Right cardiac atrium (tissue), 5 donors: Measurements from ENCODE around the gene SLC2A14. TPM values are rescaled to one million over a fixed set of nuclear protein-coding genes. Genes with fewer than 3 reads are reported as not detected.
"Not testable (repeated sequence)": the region's sequence is repeated elsewhere in the genome, so short reads cannot be mapped to it uniquely, and the experiment has no call there.

Experiments used
- ATAC-seq, 2 donors: fragments of 200-7000 bp; cut with Tn5 transposase; one replicate each; pipeline versions ENCODE4 v1.8.0 to v1.9.1; 2020; ENCODE audit warnings: moderate library complexity in 2 of 2, mild to moderate bottlenecking in 1 of 2
- DNase-seq, 3 donors: peaks; one replicate each; pipeline ENCODE4 v3.0.0-alpha.2; 2020
- H3K27ac ChIP-seq: one replicate; pipeline ENCODE4 v1.5.1; 2013; ENCODE audit warnings: mild to moderate bottlenecking, low read length, control low read depth, moderate library complexity
- H3K27me3 ChIP-seq: one replicate; pipeline ENCODE4 v1.6.1; 2013; ENCODE audit not compliant: control insufficient read depth, insufficient read depth
- H3K4me1 ChIP-seq: one replicate; pipeline ENCODE4 v1.6.1; 2013; ENCODE audit warnings: low read length; ENCODE audit not compliant: control insufficient read depth, insufficient read depth
- H3K4me3 ChIP-seq: one replicate; pipeline ENCODE4 v1.5.1; 2013; ENCODE audit warnings: low read length, control low read depth
- H3K9me3 ChIP-seq: one replicate; pipeline ENCODE4 v1.6.1; 2013; ENCODE audit warnings: low read length; ENCODE audit not compliant: control insufficient read depth
- WGBS: extraction: QIAGEN DNeasy Blood & Tissue Kit; methylation state at CpG from one replicate; pipeline ENCODE4 v1.1.7; 2013; 5-methylcytosine and 5-hydroxymethylcytosine counted together
- intact Hi-C, 4 donors: fragments of 100-400 bp; cut with DNase I; formaldehyde crosslinking; loops; one replicate each; pipeline versions ENCODE4 v1.11.0 to v1.14.0; 2022 to 2023
- polyA plus RNA-seq: library from polyadenylated mRNA; stranded (reverse); fragments of 200-250 nt; gene quantifications from one replicate; pipeline ENCODE4 v1.2.3, GENCODE V29; 2013
- total RNA-seq, 4 donors: library from RNA; stranded (reverse); fragmentation: NEBNext Ultra II Directional; extraction: Animal tissue kit (Norgen Biotek cat#: 25700); gene quantifications; one replicate each; pipeline ENCODE4 v1.2.1, GENCODE V29; 2021
- donor health status: healthy with polysubstance abuse.
- donor health status: DM: no; HTN: yes; CAD: no.
- donor health status: DM: no; HTN: no; CAD: no.
- donor health status: DM: no; HTN: yes; CAD: no; lungs with severe emphysema.
- donor health status: DM: yes; HTN: yes; CAD: no.

SLC2A14 gene
- total and polyA plus RNA-seq, 5 donors, result 1.4 TPM; not detected in 4

DNA sequence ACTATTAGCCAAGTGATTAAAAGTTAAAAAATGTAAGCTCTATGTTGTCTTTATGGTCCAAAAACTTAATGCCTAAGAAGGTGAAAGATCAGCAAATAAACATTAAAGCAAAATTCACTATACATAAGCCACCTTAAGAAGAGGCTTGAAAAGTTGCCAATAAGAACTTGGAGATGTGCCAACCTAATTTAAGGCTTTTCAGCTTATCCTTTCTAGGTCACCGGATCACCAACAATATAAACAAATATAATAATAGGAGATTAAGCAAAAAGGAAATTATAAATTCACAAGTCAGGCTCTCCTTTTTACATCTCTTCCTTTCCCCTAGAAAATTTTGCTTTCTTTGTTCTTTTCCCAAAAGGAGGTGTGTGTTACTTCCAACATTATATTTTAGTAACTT, 32.4 kb upstream of the SLC2A14 start:
- WGBS, result 26% methylated on average over 1 of the region's 1 CpG

DNA sequence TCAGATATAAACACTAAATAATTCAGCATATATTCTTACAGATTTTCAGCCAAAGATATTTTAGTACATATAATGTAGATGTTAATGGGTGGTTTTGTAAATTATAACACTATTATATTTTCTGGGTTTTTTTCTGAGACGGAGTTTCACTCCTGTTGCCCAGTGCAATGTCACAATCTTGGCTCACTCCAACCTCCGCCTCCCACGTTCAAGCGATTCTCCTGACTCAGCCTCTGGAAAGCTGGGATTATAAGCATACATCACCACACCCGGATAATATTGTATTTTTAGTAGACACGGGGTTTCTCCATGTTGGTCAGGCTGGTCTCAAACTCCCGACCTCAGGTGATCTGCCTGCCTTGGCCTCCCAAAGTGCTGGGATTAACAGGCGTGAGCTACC, 29.7 kb upstream of the SLC2A14 start:
- H3K27ac ChIP-seq, intact Hi-C loops, H3K27me3 ChIP-seq, H3K4me1 ChIP-seq, H3K9me3 ChIP-seq, ATAC-seq, DNase-seq, H3K4me3 ChIP-seq: not testable (repeated sequence)
- 74% methylated on average over 8 of the region's 8 CpGs for WGBS

More for the DNA sequence above, 32.4 kb upstream of the SLC2A14 start:
- DNase-seq, result no peak
- Histone ChIP-seq H3K4me1 (no peaks in the 10 kb centered on the region), H3K9me3 (no peaks in the 10 kb centered on the region), H3K27ac (no peak overlapping the region), H3K4me3 (no peak overlapping the region), H3K27me3 (no peaks in the 10 kb centered on the region)
- ATAC-seq, result no peak
- intact Hi-C loops, result no loop called here

DNA sequence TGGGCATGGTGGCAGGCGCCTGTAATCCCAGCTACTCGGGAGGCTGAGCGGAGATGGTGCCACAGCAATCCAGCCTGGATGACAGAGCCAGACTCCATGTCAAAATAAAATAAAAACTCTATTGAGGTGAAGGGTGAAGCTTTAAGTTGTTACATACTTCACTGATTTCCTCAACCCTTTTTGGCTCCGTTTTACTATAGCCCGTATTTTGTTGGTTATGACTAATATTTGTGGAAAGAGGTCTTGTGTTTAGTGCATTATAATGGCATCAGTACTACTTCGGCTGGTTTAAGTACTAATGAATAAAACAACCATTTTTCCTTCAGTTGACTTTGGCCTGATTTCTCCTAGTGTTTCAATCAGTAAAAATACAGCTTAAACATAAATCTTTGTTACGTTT, 27.0 kb upstream of the SLC2A14 start:
- no peaks in the 10 kb centered on the region for H3K9me3 ChIP-seq
- DNase-seq (no peak), ATAC-seq (no peak)
- H3K27ac ChIP-seq, result no peak overlapping the region
- no peaks in the 10 kb centered on the region for H3K27me3 ChIP-seq
- H3K4me1 ChIP-seq, result no peaks in the 10 kb centered on the region
- 84% methylated on average over 7 of the region's 7 CpGs for WGBS
- no peak overlapping the region for H3K4me3 ChIP-seq
- intact Hi-C loops, result no loop called here

DNA sequence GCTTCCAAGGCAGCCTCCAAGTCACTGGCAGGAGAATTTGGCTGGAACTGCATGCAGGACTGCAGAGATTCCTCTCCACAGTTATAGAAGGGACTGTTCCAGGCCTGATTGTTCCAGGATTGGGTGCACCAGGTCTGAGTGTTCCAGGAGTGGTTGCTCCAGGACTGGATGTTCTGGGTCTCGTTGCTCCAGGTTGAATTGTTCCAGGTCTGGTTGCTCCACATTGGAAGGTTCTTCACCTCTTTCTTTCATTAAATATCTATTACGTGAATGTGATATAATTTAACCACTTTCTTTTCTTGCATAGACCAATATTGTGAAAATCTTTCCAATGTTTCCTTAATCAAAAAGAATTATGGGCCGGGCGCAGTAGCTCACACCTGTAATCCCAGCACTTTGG, 24.0 kb upstream of the SLC2A14 start:
- DNase-seq, intact Hi-C loops, H3K27ac ChIP-seq, H3K9me3 ChIP-seq, H3K27me3 ChIP-seq, H3K4me3 ChIP-seq, H3K4me1 ChIP-seq, ATAC-seq: not testable (repeated sequence)
- WGBS, result 84% methylated on average over 4 of the region's 4 CpGs

DNA sequence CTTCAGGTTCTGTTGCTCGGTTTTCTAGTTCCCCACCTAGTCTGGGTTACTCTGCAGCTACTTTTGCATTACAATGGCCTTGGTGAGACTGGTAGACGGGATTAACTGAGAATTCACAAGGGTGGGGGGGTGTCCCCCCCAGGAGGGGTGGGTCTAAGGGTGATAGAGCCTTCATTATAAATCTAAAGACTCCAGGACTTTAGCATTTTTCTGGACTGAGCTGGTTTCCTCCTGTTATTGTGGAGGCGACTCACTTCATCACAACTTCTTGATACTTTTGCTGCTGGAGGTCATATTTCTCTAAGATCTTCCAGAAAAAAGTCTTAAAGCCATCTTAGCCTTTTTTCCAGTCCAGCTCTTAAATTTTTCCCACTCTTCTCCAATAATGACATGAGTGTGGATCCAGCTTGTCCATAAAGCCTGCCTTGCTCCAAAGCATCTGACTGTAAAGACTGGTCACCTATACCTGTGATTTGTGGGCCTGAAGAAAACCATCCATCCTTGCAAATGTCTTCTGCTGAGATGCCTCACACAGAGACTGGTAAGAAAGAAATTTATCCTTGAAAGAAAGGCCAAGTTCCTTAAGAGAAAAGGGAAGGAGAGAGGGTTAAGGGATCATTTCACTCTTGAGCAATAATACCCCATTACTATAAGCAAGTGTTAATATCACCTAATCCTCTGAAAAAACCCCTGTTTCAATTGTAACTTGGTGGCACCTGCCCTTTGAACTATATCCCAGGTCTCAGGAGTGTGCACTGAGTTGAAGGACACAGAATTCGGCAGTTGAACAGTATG, 19.7 kb upstream of the SLC2A14 start:
- intact Hi-C loops, result no loop called here
- Histone ChIP-seq H3K4me1 (no peaks in the 10 kb centered on the region), H3K9me3 (no peaks in the 10 kb centered on the region), H3K27ac (no peak overlapping the region), H3K27me3 (no peaks in the 10 kb centered on the region), H3K4me3 (no peak overlapping the region)
- DNase-seq (no peak), ATAC-seq (no peak)
- 71% methylated on average over 4 of the region's 4 CpGs for WGBS

DNA sequence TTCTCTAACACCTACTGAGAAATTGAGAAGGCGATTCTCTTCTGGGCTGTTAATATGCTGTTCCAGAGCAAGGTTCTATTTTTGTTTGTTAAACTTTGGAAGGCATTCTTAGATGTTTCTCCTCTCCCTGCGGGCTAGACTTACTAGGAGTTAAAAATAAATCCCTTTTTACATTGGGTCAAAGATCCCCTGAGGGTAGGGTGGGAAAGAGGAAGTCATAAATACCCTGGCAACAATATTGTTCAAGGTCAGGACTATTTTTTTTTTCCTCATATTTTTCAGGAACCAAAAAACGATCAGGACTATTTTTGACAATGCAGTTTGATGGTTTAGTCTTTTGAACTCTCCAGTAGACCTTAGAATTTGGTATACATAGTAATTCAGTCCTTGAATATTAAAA, 12.0 kb upstream of the SLC2A14 start:
- WGBS, result 32% methylated on average over 3 of the region's 3 CpGs

DNA sequence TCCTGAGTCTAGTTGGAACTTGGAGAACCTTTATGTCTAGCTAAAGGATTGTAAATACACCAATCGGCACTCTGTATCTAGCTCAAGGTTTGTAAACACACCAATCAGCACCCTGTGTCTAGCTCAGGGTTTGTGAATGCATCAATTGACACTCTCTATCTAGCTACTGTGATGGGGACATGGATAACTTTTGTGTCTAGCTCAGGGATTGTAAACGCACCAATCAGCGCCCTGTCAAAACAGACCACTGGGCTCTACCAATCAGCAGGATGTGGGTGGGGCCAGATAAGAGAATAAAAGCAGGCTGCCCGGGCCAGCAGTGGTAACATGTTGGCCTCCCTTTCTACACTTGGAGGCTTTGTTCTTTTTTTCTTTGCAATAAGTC, 9.0 kb upstream of the SLC2A14 start:
- H3K4me3 ChIP-seq, H3K27ac ChIP-seq, H3K27me3 ChIP-seq, H3K9me3 ChIP-seq, ATAC-seq, intact Hi-C loops, H3K4me1 ChIP-seq, DNase-seq: not testable (repeated sequence)
- WGBS, result 69% methylated on average over 4 of the region's 4 CpGs

More for the DNA sequence above, 12.0 kb upstream of the SLC2A14 start:
- DNase-seq (no peak), ATAC-seq (no peak)
- intact Hi-C loops, result no loop called here
- H3K4me1 ChIP-seq, result no peaks in the 10 kb centered on the region
- no peak overlapping the region for H3K27ac ChIP-seq
- H3K4me3 ChIP-seq, result no peak overlapping the region
- no peaks in the 10 kb centered on the region for H3K27me3 ChIP-seq
- H3K9me3 ChIP-seq, result no peaks in the 10 kb centered on the region

DNA sequence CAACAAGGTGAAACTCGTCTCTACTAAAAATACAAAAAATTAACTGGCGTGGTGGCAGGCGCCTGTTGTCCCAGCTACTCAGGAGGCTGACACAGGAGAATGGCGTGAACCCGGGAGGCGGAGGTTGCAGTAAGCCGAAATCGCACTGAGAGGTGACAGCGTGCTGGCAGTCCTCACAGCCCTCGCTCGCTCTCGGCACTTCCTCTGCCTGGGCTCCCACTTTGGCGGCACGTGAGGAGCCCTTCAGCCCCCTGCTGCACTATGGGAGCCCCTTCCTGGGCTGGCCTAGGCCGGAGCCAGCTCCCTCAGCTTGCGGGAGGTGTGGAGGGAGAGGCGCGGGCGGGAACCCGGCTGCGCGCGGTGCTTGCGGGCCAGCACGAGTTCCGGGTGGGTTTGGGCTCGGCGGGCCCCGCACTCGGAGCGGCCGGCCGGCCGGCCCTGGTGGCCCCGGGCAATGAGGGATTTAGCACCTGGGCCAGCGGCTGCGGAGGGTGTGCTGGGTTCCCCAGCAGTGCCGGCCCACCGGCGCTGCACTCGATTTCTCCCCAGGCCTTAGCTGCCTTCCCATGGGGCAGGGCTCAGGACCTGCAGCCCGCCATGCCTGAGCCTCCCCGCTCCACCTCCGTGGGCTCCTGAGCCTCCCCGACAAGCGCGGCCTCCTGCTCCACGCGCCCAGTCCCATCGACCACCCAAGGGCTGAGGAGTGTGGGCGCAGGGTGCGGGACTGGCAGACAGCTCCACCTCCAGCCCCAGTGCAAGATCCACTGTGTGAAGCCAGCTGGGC, 8.4 kb upstream of the SLC2A14 start:
- H3K4me1 ChIP-seq, H3K27me3 ChIP-seq, ATAC-seq, H3K4me3 ChIP-seq, DNase-seq, H3K27ac ChIP-seq, H3K9me3 ChIP-seq, intact Hi-C loops: not testable (repeated sequence)
- WGBS, result 94% methylated on average over 52 of the region's 52 CpGs

DNA sequence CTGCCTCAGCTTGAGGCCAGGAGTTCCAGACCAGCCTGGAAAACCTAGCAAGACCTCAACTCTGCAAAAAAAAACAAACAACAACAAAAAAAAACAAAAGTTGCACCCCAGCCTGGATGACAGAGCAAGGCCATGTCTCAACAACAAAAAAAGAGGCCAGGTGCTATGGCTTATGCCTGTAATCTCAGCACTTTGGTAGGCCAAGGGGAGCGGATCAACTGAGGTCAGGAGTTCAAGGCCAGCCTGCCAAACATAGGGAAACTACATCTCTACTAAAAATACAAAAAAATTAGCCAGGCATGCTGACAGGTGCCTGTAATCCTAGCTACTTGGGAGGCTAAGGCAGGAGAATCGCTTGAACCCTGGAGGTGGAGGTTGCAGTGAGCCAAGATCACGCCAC, 6.5 kb upstream of the SLC2A14 start:
- no peak overlapping the region for H3K4me3 ChIP-seq
- no peak for ATAC-seq
- H3K27me3 ChIP-seq, result no peaks in the 10 kb centered on the region
- intact Hi-C loops, result no loop called here
- no peak overlapping the region for H3K27ac ChIP-seq
- H3K4me1 ChIP-seq, result no peaks in the 10 kb centered on the region
- 92% methylated on average over 3 of the region's 3 CpGs for WGBS
- no peak for DNase-seq
- H3K9me3 ChIP-seq, result no peaks in the 10 kb centered on the region

DNA sequence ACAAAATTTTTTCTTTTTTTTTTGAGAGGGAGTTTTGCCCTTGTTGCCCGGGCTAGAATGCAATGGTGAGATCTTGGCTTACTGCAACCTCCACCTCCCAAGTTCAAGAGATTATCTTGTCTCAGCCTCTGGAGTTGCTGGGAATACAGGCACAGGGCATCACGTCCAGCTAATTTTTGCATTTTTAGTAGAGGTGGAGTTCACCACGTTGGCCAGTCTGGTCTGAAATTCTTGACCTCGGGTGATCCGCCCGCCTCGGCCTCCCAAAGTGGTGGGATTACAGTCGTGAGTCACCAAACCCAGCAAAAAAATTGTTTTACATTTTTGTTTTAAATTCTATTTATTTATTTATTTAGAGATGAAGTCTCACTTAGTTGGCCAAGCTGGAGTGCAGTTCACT, 4.7 kb upstream of the SLC2A14 start:
- no peaks in the 10 kb centered on the region for H3K4me1 ChIP-seq
- no peaks in the 10 kb centered on the region for H3K9me3 ChIP-seq
- WGBS, result 83% methylated on average over 8 of the region's 8 CpGs
- no peak overlapping the region for H3K27ac ChIP-seq
- ATAC-seq (no peak), DNase-seq (no peak)
- no peak overlapping the region for H3K4me3 ChIP-seq
- no peaks in the 10 kb centered on the region for H3K27me3 ChIP-seq
- intact Hi-C loops, result no loop called here

DNA sequence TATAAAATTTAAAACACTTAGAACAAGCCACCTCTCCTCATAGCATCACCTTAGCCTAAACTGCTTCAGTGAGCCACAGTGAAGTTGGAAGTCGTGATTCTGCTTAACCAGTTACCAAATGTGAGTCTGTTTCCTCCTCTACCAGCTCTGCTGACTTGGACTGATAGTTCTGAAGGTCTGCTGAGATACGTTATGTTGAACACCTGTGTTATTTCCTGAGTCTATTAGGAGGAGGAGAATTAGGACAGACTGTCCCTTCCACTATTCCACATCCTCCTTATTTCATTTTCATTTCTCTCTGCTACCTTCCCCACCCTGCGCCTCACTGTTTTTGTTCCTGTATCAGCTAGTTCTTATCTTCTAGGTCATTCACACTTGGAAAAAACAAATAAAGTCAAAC, 2.4 kb downstream of the SLC2A14 start:
- WGBS, result 50% methylated on average over 3 of the region's 3 CpGs
- H3K27ac ChIP-seq, result no peak overlapping the region
- H3K4me3 ChIP-seq, result no peak overlapping the region
- ATAC-seq (no peak), DNase-seq (no peak)
- H3K9me3 ChIP-seq, result no peaks in the 10 kb centered on the region
- intact Hi-C loops, result no loop called here
- peaks cover 3% of the 10 kb centered on the region for H3K27me3 ChIP-seq
- no peaks in the 10 kb centered on the region for H3K4me1 ChIP-seq
